Ishikawa (cell line): ENCODE data around the gene DYNLT4.
A peak's percentile ranks its signal among the peaks of the same experiment; 100 is the strongest.

ENCODE experiments used
- CEBPB ChIP-seq: IDR thresholded peaks from 2 replicates; pipeline ENCODE4 v1.6.1; 2012
- CREB1 ChIP-seq: IDR thresholded peaks from 2 replicates; pipeline ENCODE4 v1.6.1; 2012; ENCODE audit warnings: low read depth
- EGR1 ChIP-seq: IDR thresholded peaks from 2 replicates; pipeline ENCODE4 v1.6.1; 2012
- EP300 ChIP-seq: IDR thresholded peaks from 2 replicates; pipeline ENCODE4 v1.6.1; 2012; ENCODE audit warnings: borderline replicate concordance
- FOXM1 ChIP-seq: IDR thresholded peaks from 2 replicates; pipeline ENCODE4 v1.6.1; 2012; ENCODE audit warnings: low read depth, borderline replicate concordance
- MAX ChIP-seq: IDR thresholded peaks from 2 replicates; pipeline ENCODE4 v1.6.1; 2012
- NFIC ChIP-seq: IDR thresholded peaks from 2 replicates; pipeline ENCODE4 v1.6.1; 2012
- RAD21 ChIP-seq: IDR thresholded peaks from 2 replicates; pipeline ENCODE4 v1.6.1; 2012; ENCODE audit warnings: low read depth
- REST ChIP-seq: IDR thresholded peaks from 2 replicates; pipeline ENCODE4 v1.6.1; 2012; ENCODE audit warnings: low read depth, mild to moderate bottlenecking
- TAF1 ChIP-seq: IDR thresholded peaks from 2 replicates; pipeline ENCODE4 v1.6.1; 2012; ENCODE audit warnings: low read depth, mild to moderate bottlenecking
- TCF12 ChIP-seq: IDR thresholded peaks from 2 replicates; pipeline ENCODE4 v1.6.1; 2012; ENCODE audit warnings: low read depth
- TEAD4 ChIP-seq: IDR thresholded peaks from 2 replicates; pipeline ENCODE4 v1.6.1; 2012
- USF1 ChIP-seq: IDR thresholded peaks from 2 replicates; pipeline ENCODE4 v1.6.1; 2012
- YY1 ChIP-seq: IDR thresholded peaks from 2 replicates; pipeline ENCODE4 v1.6.1; 2012; ENCODE audit warnings: low read depth
- ZBTB7A ChIP-seq: IDR thresholded peaks from 2 replicates; pipeline ENCODE4 v1.6.1; 2012; ENCODE audit warnings: low read depth

The DYNLT4 gene

GRCh38 chr1:44799770-44800584 lies 7.2 kb downstream of the DYNLT4 start, which contains the start of gene PLK3:
Gene PLK3 (plus strand): TSS chr1:44800377. CDS start chr1:44800464, 87 bp downstream.
- TF ChIP-seq NFIC (peak; percentile 10; the same call in 1 of the 2 replicates), TCF12 (peak; percentile 84), REST (no peak), USF1 (no peak), EP300 (no peak), ZBTB7A (no peak; the same call in 1 of the 2 replicates), CREB1 (0 out of 2 replicates have a peak, but pooled peaks have one; percentile 9), EGR1 (no peak; the same call in 1 of the 2 replicates), FOXM1 (no peak), TEAD4 (peak; percentile 48; the same call in 1 of the 2 replicates), YY1 (0 out of 2 replicates have a peak, but pooled peaks have one; percentile 18), TAF1 (peak; percentile 74), CEBPB (no peak), RAD21 (peak; percentile 85), MAX (peak; percentile 97)

GRCh38 chr1:44798481-44799365 lies 8.4 kb downstream of the DYNLT4 start:
- TF ChIP-seq RAD21 (no peak), TCF12 (no peak), USF1 (no peak), YY1 (no peak), NFIC (no peak), REST (no peak), CREB1 (no peak)

GRCh38 chr1:44792736-44793502 lies 14.2 kb downstream of the DYNLT4 start:
- 0 out of 2 replicates have a peak, but pooled peaks have one; percentile 37 for TF ChIP-seq ZBTB7A
- no peak for TF ChIP-seq EGR1
- no peak for TF ChIP-seq EP300
- no peak for TF ChIP-seq RAD21

- TF ChIP-seq EGR1 = no peak
- no peak for TF ChIP-seq USF1
- TF ChIP-seq FOXM1 = no peak
- TF ChIP-seq TCF12 = no peak
- no peak for TF ChIP-seq TEAD4
- TF ChIP-seq EP300 = no peak
- TF ChIP-seq CEBPB = no peak
Observed at GRCh38 chr1:44790968-44791801, 16.0 kb downstream of the DYNLT4 start.
